Lower leg skin (tissue), 3 donors: Measurements from ENCODE around the gene COQ2.

ENCODE experiments used
- POLR2A ChIP-seq, 2 donors: fragments of 450-650 bp; IDR thresholded peaks; one replicate each; pipeline ENCODE4 v1.6.1; 2016 to 2017; ENCODE audit warnings: antibody characterized with exemption in 2 of 2, mild to moderate bottlenecking in 1 of 2, moderate library complexity in 1 of 2
- TF ChIP-seq, protein P1 (sequence below), 3 donors: fragments of 450-650 bp; IDR thresholded peaks; one replicate each; pipeline ENCODE4 v1.5.1; 2016; ENCODE audit warnings: antibody characterized with exemption in 3 of 3, mild to moderate bottlenecking in 3 of 3, moderate library complexity in 2 of 3

DNA sequence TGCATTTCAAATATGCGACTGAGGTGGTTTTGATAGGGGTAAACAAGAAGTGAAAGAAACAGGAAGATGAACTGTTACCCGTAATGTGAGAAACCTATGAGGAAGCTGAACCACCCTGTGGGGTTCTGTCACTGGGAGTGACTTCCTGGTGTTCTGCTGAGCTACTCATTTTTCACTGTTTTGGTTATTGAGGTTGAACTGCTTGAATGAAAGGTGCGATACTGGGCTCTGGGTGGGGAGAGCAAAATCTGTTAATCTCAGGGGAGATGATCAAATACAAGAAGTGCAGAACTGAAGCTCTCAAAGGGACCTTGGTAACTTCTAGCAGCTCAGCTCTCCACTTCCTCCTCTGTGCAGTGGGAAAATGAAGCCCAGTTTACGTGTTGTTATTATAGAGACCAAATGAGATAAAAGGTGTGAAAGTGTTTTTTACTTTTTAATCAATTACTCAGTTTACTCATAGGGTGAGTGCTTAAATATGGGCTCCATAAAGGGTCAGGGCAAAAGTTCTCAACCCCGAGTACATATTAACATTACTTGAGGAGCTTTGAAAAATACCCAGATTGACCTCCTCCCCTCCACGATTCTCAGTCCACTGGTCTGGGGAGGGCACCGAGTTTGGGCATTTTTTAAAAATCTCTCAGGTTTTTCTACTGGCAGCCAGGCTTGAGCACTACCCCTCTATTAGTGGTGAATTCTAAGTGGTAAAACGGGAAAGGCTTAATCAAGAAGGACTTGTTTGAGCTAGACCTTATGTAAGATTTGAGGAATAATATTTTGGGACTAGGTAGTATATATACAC lies 66.7 kb downstream of the COQ2 start:
- TF ChIP-seq, protein P1, sequence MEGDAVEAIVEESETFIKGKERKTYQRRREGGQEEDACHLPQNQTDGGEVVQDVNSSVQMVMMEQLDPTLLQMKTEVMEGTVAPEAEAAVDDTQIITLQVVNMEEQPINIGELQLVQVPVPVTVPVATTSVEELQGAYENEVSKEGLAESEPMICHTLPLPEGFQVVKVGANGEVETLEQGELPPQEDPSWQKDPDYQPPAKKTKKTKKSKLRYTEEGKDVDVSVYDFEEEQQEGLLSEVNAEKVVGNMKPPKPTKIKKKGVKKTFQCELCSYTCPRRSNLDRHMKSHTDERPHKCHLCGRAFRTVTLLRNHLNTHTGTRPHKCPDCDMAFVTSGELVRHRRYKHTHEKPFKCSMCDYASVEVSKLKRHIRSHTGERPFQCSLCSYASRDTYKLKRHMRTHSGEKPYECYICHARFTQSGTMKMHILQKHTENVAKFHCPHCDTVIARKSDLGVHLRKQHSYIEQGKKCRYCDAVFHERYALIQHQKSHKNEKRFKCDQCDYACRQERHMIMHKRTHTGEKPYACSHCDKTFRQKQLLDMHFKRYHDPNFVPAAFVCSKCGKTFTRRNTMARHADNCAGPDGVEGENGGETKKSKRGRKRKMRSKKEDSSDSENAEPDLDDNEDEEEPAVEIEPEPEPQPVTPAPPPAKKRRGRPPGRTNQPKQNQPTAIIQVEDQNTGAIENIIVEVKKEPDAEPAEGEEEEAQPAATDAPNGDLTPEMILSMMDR (IDR thresholded peaks at IDR 0.05), result no peak
- no peak for TF ChIP-seq POLR2A (IDR thresholded peaks at IDR 0.05)
